IMR-90 (cell line): ENCODE data around the gene KAZN. TPM values are rescaled to one million over a fixed set of nuclear protein-coding genes. Genes with fewer than 3 reads are reported as not detected.

Source experiments
- ATAC-seq: fragments of 200-7000 bp; cut with Tn5 transposase; 2 replicates; pipeline ENCODE4 v1.9.1; 2020; ENCODE audit warnings: low read depth, mild to moderate bottlenecking, moderate library complexity
- BruUV-seq: library from RNA; stranded (reverse); fragments of 400-500 nt; replicated peaks from 2 replicates; lab custom pipeline; 2021; lab: Mats Ljungman, UMichigan
- CTCF ChIA-PET: fragments of 300-600 bp; formaldehyde crosslinking; extraction: SDS; loops from one replicate; lab custom pipeline; 2021; ENCODE audit warnings: antibody characterized with exemption; lab: Yijun Ruan, JAX
- POLR2A ChIA-PET: fragments of 300-600 bp; sonication (Branson Sonifier 250); formaldehyde crosslinking; loops from one replicate; lab custom pipeline; 2022; ENCODE audit warnings: antibody characterized with exemption; ENCODE audit not compliant: unreplicated experiment; lab: Charles Lee
- DNase-seq: peaks from one replicate; pipeline ENCODE4 v3.0.0; 2013
- H2AFZ ChIP-seq: replicated peaks from 2 replicates; pipeline ENCODE3; 2013; ENCODE audit warnings: low read length, mild to moderate bottlenecking; ENCODE audit not compliant: poor library complexity
- H2AK5ac ChIP-seq: 2 replicates; pipeline ENCODE4 v1.6.1; 2013; ENCODE audit warnings: low read depth, low read length, inconsistent platforms
- H2AK9ac ChIP-seq: replicated peaks from 2 replicates; pipeline ENCODE3; 2013; ENCODE audit warnings: mild to moderate bottlenecking, low read depth, low read length, moderate library complexity; ENCODE audit not compliant: poor library complexity
- H2BK120ac ChIP-seq: 2 replicates; pipeline ENCODE4 v1.6.1; 2013; ENCODE audit warnings: low read depth, low read length, inconsistent platforms
- H2BK15ac ChIP-seq: 3 replicates; pipeline ENCODE4 v1.6.1; 2013; ENCODE audit warnings: low read depth, low read length, inconsistent platforms
- H2BK20ac ChIP-seq: 2 replicates; pipeline ENCODE4 v1.6.1; 2013; ENCODE audit warnings: low read depth, mild to moderate bottlenecking, inconsistent platforms, low read length, moderate library complexity
- H2BK5ac ChIP-seq: 2 replicates; pipeline ENCODE4 v1.6.1; 2013; ENCODE audit warnings: mild to moderate bottlenecking, low read depth, low read length, inconsistent platforms; ENCODE audit not compliant: poor library complexity, severe bottlenecking
- H3K14ac ChIP-seq: replicated peaks from 2 replicates; pipeline ENCODE4 v1.6.1; 2013; ENCODE audit warnings: low read depth, low read length, inconsistent platforms
- H3K18ac ChIP-seq: 2 replicates; pipeline ENCODE4 v1.6.1; 2013; ENCODE audit warnings: low read depth, low read length, control low read depth
- H3K23ac ChIP-seq: 2 replicates; pipeline ENCODE4 v1.6.1; 2013; ENCODE audit warnings: low read depth, low read length, inconsistent platforms
- H3K27ac ChIP-seq: 2 replicates; pipeline ENCODE4 v1.5.1; 2013; ENCODE audit warnings: mild to moderate bottlenecking, control low read depth, low read length; ENCODE audit not compliant: insufficient read depth
- H3K27me3 ChIP-seq: 2 replicates; pipeline ENCODE4 v1.6.1; 2013; ENCODE audit warnings: low read length; ENCODE audit not compliant: control insufficient read depth, insufficient read depth
- H3K36me3 ChIP-seq: 2 replicates; pipeline ENCODE4 v1.6.1; 2013; ENCODE audit warnings: low read length, mixed read lengths; ENCODE audit not compliant: control insufficient read depth, insufficient read depth
- H3K4ac ChIP-seq: 2 replicates; pipeline ENCODE4 v1.6.1; 2013; ENCODE audit warnings: low read depth, low read length, inconsistent platforms
- H3K4me1 ChIP-seq: 2 replicates; pipeline ENCODE4 v1.6.1; 2013; ENCODE audit warnings: low read length, mixed read lengths; ENCODE audit not compliant: control insufficient read depth, insufficient read depth
- H3K4me2 ChIP-seq: 2 replicates; pipeline ENCODE4 v1.6.1; 2013; ENCODE audit warnings: low read depth, mild to moderate bottlenecking, control low read depth, low read length, moderate library complexity
- H3K4me3 ChIP-seq: 2 replicates; pipeline ENCODE4 v1.5.1; 2013; ENCODE audit warnings: low read depth, mild to moderate bottlenecking, control low read depth, low read length, moderate library complexity; ENCODE audit not compliant: insufficient read depth
- H3K56ac ChIP-seq: 2 replicates; pipeline ENCODE4 v1.6.1; 2013; ENCODE audit warnings: low read length, inconsistent platforms; ENCODE audit not compliant: insufficient read depth; ENCODE audit errors: extremely low read depth
- H3K79me1 ChIP-seq, 2 experiments: 2 replicates each; pipeline ENCODE4 v1.6.1; 2013; ENCODE audit warnings: low read length in 2 of 2, inconsistent platforms in 1 of 2, low read depth in 1 of 2
- H3K9ac ChIP-seq: 2 replicates; pipeline ENCODE4 v1.6.1; 2013; ENCODE audit warnings: low read depth, low read length, control low read depth
- H3K9me1 ChIP-seq: 2 replicates; pipeline ENCODE4 v1.6.1; 2013; ENCODE audit warnings: low read length, inconsistent platforms; ENCODE audit not compliant: insufficient read depth
- H3K9me3 ChIP-seq: 2 replicates; pipeline ENCODE4 v1.6.1; 2013; ENCODE audit warnings: low read length; ENCODE audit not compliant: control insufficient read depth, insufficient read depth
- H4K20me1 ChIP-seq: 2 replicates; pipeline ENCODE4 v1.6.1; 2013; ENCODE audit warnings: low read length, inconsistent platforms; ENCODE audit not compliant: insufficient read depth
- H4K5ac ChIP-seq: 2 replicates; pipeline ENCODE4 v1.6.1; 2013; ENCODE audit warnings: mild to moderate bottlenecking, low read depth, low read length, control low read depth
- H4K8ac ChIP-seq, 2 experiments: 2 replicates each; pipeline ENCODE4 v1.6.1; 2013; ENCODE audit warnings: low read depth in 2 of 2, low read length in 2 of 2, control low read depth in 1 of 2, inconsistent platforms in 1 of 2
- H4K91ac ChIP-seq: 2 replicates; pipeline ENCODE4 v1.6.1; 2013; ENCODE audit warnings: low read depth, low read length, inconsistent platforms; ENCODE audit not compliant: insufficient read depth
- CEBPB ChIP-seq: IDR thresholded peaks from 2 replicates; pipeline ENCODE4 v1.6.1; 2012; ENCODE audit warnings: low read depth, low read length, improper control_type of control experiment
- MAFK ChIP-seq: IDR thresholded peaks from 2 replicates; pipeline ENCODE4 v1.6.1; 2012; ENCODE audit warnings: low read depth, low read length, improper control_type of control experiment
- MAZ ChIP-seq: IDR thresholded peaks from 2 replicates; pipeline ENCODE4 v1.6.1; 2012; ENCODE audit warnings: low read depth, mild to moderate bottlenecking, low read length, improper control_type of control experiment, moderate library complexity, borderline replicate concordance
- MXI1 ChIP-seq: IDR thresholded peaks from 2 replicates; pipeline ENCODE4 v1.6.1; 2012; ENCODE audit warnings: low read depth, mild to moderate bottlenecking, low read length, moderate library complexity, borderline replicate concordance
- POLR2A ChIP-seq: IDR thresholded peaks from 2 replicates; pipeline ENCODE4 v1.6.1; 2012; ENCODE audit warnings: mild to moderate bottlenecking, low read depth, low read length
- RAD21 ChIP-seq: IDR thresholded peaks from 2 replicates; pipeline ENCODE4 v1.6.1; 2012; ENCODE audit warnings: low read length, improper control_type of control experiment
- RFX5 ChIP-seq: IDR thresholded peaks from 2 replicates; pipeline ENCODE4 v1.8.0; 2012; ENCODE audit warnings: low read depth, mild to moderate bottlenecking, low read length, moderate library complexity
- SMC3 ChIP-seq: fragments of 150-350 bp; IDR thresholded peaks from 2 replicates; pipeline ENCODE4 v1.6.1; 2016; ENCODE audit warnings: low read depth, mild to moderate bottlenecking, antibody characterized with exemption, low read length, moderate library complexity
- WGBS, 2 experiments: methylation state at CpG; one replicate each; pipeline versions ENCODE4 v1.1.5 to v1.1.7; 2013; ENCODE audit warnings: missing lambda C conversion rate in 2 of 2; ENCODE audit not compliant: insufficient read length in 1 of 2; ENCODE audit errors: extremely low coverage in 2 of 2; 5-methylcytosine and 5-hydroxymethylcytosine counted together
- dilution Hi-C: fragments of 300-500 bp; cut with HindIII; formaldehyde crosslinking; loops from one replicate; pipeline ENCODE4 v1.14.3; 2018; ENCODE audit warnings: low sequenced_read_pairs; ENCODE audit not compliant: unreplicated experiment
- in situ Hi-C: fragments of 300-500 bp; cut with MboI; formaldehyde crosslinking; loops from 3 replicates; pipeline ENCODE4 v1.14.3; 2019; ENCODE audit warnings: low sequenced_read_pairs, inconsistent platforms, mixed read lengths
- intact Hi-C: fragments of 100-400 bp; cut with micrococcal nuclease; formaldehyde crosslinking; loops from 2 replicates; pipeline ENCODE4 v1.10.0; 2022
- polyA plus RNA-seq, 3 experiments: library from polyadenylated mRNA; depleted of rRNA; stranded (reverse); fragments of >200 nt; gene quantifications; 2 replicates each; pipeline ENCODE4 v1.2.3, GENCODE V29; 2012; ENCODE audit warnings: low replicate concordance in 1 of 3
- total RNA-seq: library from RNA; depleted of rRNA; stranded (reverse); fragments of >200 nt; gene quantifications from 2 replicates; pipeline ENCODE4 v1.2.3, GENCODE V29; 2012
- TF ChIP-seq, protein P1 (sequence below): conservative IDR thresholded peaks from 2 replicates; pipeline ENCODE4 v1.5.1; 2012; ENCODE audit warnings: mild to moderate bottlenecking, low read depth, low read length, improper control_type of control experiment

Gene KAZN
- total and polyA plus RNA-seq, 2 of the 4 experiments (the other 2 are of a cell fraction), result 5.2 to 10.5 TPM

DNA sequence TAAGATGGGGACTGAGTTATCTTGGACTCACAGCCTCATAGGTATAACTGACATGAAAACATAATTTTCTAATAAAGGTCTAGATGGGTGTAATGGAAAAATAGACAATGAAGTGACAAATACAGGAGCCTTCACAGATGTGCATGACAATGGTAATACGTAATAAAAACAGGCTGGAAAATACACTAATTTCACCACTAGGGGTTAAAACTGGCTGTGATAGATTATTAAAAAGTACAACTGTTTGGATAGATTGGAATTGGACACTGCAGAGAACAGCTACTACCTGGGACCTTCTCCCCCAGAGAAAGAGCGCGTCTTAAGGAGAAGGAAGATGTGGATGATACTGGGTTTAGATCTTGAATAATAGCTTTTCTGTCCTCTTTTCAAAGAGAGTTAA is 9.8 kb downstream of the KAZN start:
- H2BK120ac ChIP-seq, result no peak overlapping the region
- no peak for ATAC-seq
- no peak overlapping the region for H2BK15ac ChIP-seq
- H3K79me1 ChIP-seq, result no peaks in the 10 kb centered on the region
- H3K9ac ChIP-seq, result no peak overlapping the region
- dilution Hi-C loops, result no loop called here
- no peak for DNase-seq
- no CpG with 5 or more reads among the region's 3 CpGs for WGBS, 2 experiments
- no peak overlapping the region for H3K4me2 ChIP-seq
- no peak overlapping the region for H4K5ac ChIP-seq
- no peak overlapping the region for H2AK9ac ChIP-seq
- H3K36me3 ChIP-seq, result no peaks in the 10 kb centered on the region
- H2BK5ac ChIP-seq, result no peak overlapping the region
- H3K23ac ChIP-seq, result no peak overlapping the region
- no peak overlapping the region for H3K4me3 ChIP-seq
- H4K91ac ChIP-seq, result no peak overlapping the region
- H3K14ac ChIP-seq, result no peak overlapping the region
- no peaks in the 10 kb centered on the region; the same call in 1 of the 2 replicates for H4K20me1 ChIP-seq
- no peak overlapping the region for H4K8ac ChIP-seq
- no peak overlapping the region for H3K4ac ChIP-seq
- H3K27ac ChIP-seq, result no peak overlapping the region
- H2AK5ac ChIP-seq, result no peak overlapping the region
- no peak overlapping the region for H3K18ac ChIP-seq
- H3K4me1 ChIP-seq, result no peaks in the 10 kb centered on the region
- H2AFZ ChIP-seq, result no peak overlapping the region
- no peaks in the 10 kb centered on the region for H3K9me1 ChIP-seq
- no TSS peak for BruUV-seq
- CTCF ChIA-PET, result no interaction called here
- POLR2A ChIA-PET, result no interaction called here
- no peak for TF ChIP-seq CEBPB
- TF ChIP-seq RAD21, result no peak
- TF ChIP-seq MXI1, result no peak
- no peak for TF ChIP-seq SMC3
- TF ChIP-seq POLR2A, result no peak
- no peak for TF ChIP-seq RFX5
- TF ChIP-seq MAZ, result no peak
- TF ChIP-seq, protein P1, sequence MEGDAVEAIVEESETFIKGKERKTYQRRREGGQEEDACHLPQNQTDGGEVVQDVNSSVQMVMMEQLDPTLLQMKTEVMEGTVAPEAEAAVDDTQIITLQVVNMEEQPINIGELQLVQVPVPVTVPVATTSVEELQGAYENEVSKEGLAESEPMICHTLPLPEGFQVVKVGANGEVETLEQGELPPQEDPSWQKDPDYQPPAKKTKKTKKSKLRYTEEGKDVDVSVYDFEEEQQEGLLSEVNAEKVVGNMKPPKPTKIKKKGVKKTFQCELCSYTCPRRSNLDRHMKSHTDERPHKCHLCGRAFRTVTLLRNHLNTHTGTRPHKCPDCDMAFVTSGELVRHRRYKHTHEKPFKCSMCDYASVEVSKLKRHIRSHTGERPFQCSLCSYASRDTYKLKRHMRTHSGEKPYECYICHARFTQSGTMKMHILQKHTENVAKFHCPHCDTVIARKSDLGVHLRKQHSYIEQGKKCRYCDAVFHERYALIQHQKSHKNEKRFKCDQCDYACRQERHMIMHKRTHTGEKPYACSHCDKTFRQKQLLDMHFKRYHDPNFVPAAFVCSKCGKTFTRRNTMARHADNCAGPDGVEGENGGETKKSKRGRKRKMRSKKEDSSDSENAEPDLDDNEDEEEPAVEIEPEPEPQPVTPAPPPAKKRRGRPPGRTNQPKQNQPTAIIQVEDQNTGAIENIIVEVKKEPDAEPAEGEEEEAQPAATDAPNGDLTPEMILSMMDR, result no peak
- no peak for TF ChIP-seq MAFK
- no peak overlapping the region for H2BK20ac ChIP-seq
- no peaks in the 10 kb centered on the region for H3K27me3 ChIP-seq
- no peak overlapping the region for H3K56ac ChIP-seq
- no peaks in the 10 kb centered on the region; the same call in 1 of the 2 replicates for H3K9me3 ChIP-seq
- intact Hi-C loops, result no loop called here
- in situ Hi-C loops, result no loop called here
